Keratinocyte (primary cell): ENCODE measurements around the gene JMJD1C. TPM values are rescaled to one million over a fixed set of nuclear protein-coding genes. Genes with fewer than 3 reads are reported as not detected.

Experiments used
- DNase-seq: peaks from one replicate; pipeline ENCODE4 v3.0.0-alpha.2; 2011; ENCODE audit warnings: low read depth, missing footprints, low spot score
- FAIRE-seq: peaks from 2 replicates; lab custom pipeline; 2011; peaks lifted over from hg19 to GRCh38; lab: Jason Lieb, UNC
- H2AFZ ChIP-seq: 2 replicates; pipeline ENCODE4 v1.6.0; 2012; ENCODE audit warnings: low read length, control low read depth, inconsistent platforms; ENCODE audit not compliant: control insufficient read depth
- H3K27ac ChIP-seq: 2 replicates; pipeline ENCODE4 v1.5.1; 2011; ENCODE audit warnings: low read length; ENCODE audit not compliant: control insufficient read depth, insufficient read depth
- H3K27me3 ChIP-seq: 3 replicates; pipeline ENCODE4 v1.6.0; 2011; ENCODE audit warnings: low read length; ENCODE audit not compliant: control insufficient read depth, insufficient read depth; ENCODE audit errors: extremely low read depth
- H3K36me3 ChIP-seq, 2 experiments: 2 replicates in 1 of 2; 3 replicates in 1 of 2; pipeline ENCODE4 v1.5.1; 2011; ENCODE audit warnings: low read length in 2 of 2, mild to moderate bottlenecking in 1 of 2; ENCODE audit not compliant: control insufficient read depth in 2 of 2, insufficient read depth in 2 of 2; ENCODE audit errors: extremely low read depth in 1 of 2
- H3K4me1 ChIP-seq: 3 replicates; pipeline ENCODE4 v1.5.1; 2011; ENCODE audit warnings: low read length; ENCODE audit not compliant: control insufficient read depth, insufficient read depth; ENCODE audit errors: extremely low read depth
- H3K4me2 ChIP-seq: 3 replicates; pipeline ENCODE4 v1.6.0; 2011; ENCODE audit warnings: low read depth, low read length; ENCODE audit not compliant: control insufficient read depth, insufficient read depth; ENCODE audit errors: extremely low read depth
- H3K4me3 ChIP-seq, 3 experiments: fragments of 200-600 bp in 1 of 3; sonication (generic) in 1 of 3; 2 replicates in 2 of 3; 3 replicates in 1 of 3; pipeline ENCODE4 v1.5.1; 2011 to 2016; ENCODE audit warnings: low read length in 3 of 3, mild to moderate bottlenecking in 3 of 3, control low read depth in 2 of 3, inconsistent platforms in 1 of 3, low read depth in 1 of 3, mixed read lengths in 1 of 3, mixed run types in 1 of 3, moderate library complexity in 1 of 3; ENCODE audit not compliant: control insufficient read depth in 2 of 3, insufficient read depth in 2 of 3; ENCODE audit errors: extremely low read depth in 1 of 3
- H3K79me2 ChIP-seq: 2 replicates; pipeline ENCODE4 v1.6.0; 2012; ENCODE audit warnings: low read length; ENCODE audit not compliant: control insufficient read depth, insufficient read depth
- H3K9ac ChIP-seq: 3 replicates; pipeline ENCODE4 v1.6.0; 2011; ENCODE audit warnings: low read length; ENCODE audit not compliant: control insufficient read depth, insufficient read depth; ENCODE audit errors: extremely low read depth
- H3K9me1 ChIP-seq: 3 replicates; pipeline ENCODE4 v1.6.0; 2011; ENCODE audit warnings: low read length; ENCODE audit not compliant: control insufficient read depth, insufficient read depth; ENCODE audit errors: extremely low read depth
- H3K9me3 ChIP-seq: 2 replicates; pipeline ENCODE4 v1.5.1; 2012; ENCODE audit warnings: low read depth, low read length; ENCODE audit not compliant: control insufficient read depth
- H4K20me1 ChIP-seq: 3 replicates; pipeline ENCODE4 v1.6.0; 2011; ENCODE audit warnings: low read length; ENCODE audit not compliant: control insufficient read depth, insufficient read depth; ENCODE audit errors: extremely low read depth
- EZH2 ChIP-seq: IDR thresholded peaks from one replicate; pipeline ENCODE4 v1.6.1; 2012; ENCODE audit warnings: inconsistent platforms, mild to moderate bottlenecking, low read length, moderate library complexity
- dilution Hi-C: fragments of 300-500 bp; cut with MboI; formaldehyde crosslinking; loops from one replicate; pipeline ENCODE4 v1.7.0; 2020; ENCODE audit warnings: low sequenced_read_pairs; ENCODE audit not compliant: extremely low pct_ligation_motif_present
- polyA plus RNA-seq, 5 experiments: library from polyadenylated mRNA; depleted of rRNA in 3 of 5; stranded (reverse) in 3 of 5; stranded (forward) in 1 of 5; unstranded in 1 of 5; fragments of >200 nt; gene quantifications; 1 replicate in 1 of 5; 2 replicates in 3 of 5; 3 replicates in 1 of 5; pipeline versions ENCODE4 v1.2.1 to v1.2.3, GENCODE V29; 2011 to 2012; ENCODE audit warnings: missing spikeins in 2 of 5, low read depth in 1 of 5, low replicate concordance in 1 of 5
- TF ChIP-seq, protein P1 (sequence below), 3 experiments: IDR thresholded peaks in 1 of 3; conservative IDR thresholded peaks in 1 of 3; optimal IDR thresholded peaks in 1 of 3; 2 replicates in 2 of 3; 3 replicates in 1 of 3; pipeline versions ENCODE3 to v1.5.1; 2011; ENCODE audit warnings: low read length in 3 of 3, mild to moderate bottlenecking in 3 of 3, moderate library complexity in 2 of 3, control low read depth in 1 of 3, inconsistent platforms in 1 of 3; ENCODE audit not compliant: insufficient read depth in 2 of 3; ENCODE audit errors: extremely low read depth in 1 of 3

Gene JMJD1C
- polyA plus RNA-seq, 1 donor (not counting 4 experiments of a cell fraction or from before 2014, with no cell fraction given), result 38.2 TPM

DNA sequence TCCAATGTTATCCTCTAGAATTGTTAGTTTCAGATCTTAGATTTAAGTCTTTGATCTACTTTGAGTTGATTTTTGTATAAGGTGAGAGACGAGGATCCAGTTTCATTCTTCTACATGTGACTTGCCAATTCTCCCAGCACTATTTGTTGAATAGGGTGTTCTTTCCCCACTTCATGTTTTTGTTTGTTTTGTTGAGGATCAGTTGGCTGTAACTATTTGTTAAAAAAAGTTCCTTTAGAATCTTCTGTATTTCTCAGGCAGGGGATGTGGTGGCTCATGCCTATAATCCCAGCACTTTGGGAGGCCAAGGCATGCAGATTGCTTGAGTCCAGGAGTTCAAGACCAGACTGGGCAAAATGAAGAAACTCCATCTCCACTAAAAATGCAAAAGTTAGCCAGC is 151.8 kb downstream of the JMJD1C start:
- Histone ChIP-seq H3K4me2 (no peak overlapping the region), H3K9ac (no peak overlapping the region), H3K27me3 (no peaks in the 10 kb centered on the region), H2AFZ (no peak overlapping the region), H3K79me2 (peaks cover 8% of the 10 kb centered on the region), H3K27ac (no peak overlapping the region), H3K4me1 (no peaks in the 10 kb centered on the region), H3K9me1 (no peaks in the 10 kb centered on the region), H3K9me3 (no peaks in the 10 kb centered on the region), H3K36me3 (no peaks in the 10 kb centered on the region), H4K20me1 (no peaks in the 10 kb centered on the region), H3K4me3 (no peak overlapping the region)
- DNase-seq (no peak), FAIRE-seq (no peak)
- dilution Hi-C loops, result no loop called here
- no peak for TF ChIP-seq EZH2
- TF ChIP-seq, protein P1, sequence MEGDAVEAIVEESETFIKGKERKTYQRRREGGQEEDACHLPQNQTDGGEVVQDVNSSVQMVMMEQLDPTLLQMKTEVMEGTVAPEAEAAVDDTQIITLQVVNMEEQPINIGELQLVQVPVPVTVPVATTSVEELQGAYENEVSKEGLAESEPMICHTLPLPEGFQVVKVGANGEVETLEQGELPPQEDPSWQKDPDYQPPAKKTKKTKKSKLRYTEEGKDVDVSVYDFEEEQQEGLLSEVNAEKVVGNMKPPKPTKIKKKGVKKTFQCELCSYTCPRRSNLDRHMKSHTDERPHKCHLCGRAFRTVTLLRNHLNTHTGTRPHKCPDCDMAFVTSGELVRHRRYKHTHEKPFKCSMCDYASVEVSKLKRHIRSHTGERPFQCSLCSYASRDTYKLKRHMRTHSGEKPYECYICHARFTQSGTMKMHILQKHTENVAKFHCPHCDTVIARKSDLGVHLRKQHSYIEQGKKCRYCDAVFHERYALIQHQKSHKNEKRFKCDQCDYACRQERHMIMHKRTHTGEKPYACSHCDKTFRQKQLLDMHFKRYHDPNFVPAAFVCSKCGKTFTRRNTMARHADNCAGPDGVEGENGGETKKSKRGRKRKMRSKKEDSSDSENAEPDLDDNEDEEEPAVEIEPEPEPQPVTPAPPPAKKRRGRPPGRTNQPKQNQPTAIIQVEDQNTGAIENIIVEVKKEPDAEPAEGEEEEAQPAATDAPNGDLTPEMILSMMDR (optimal IDR thresholded peaks at IDR 0.05 in 1 of 3, IDR thresholded peaks at IDR 0.05 in 1 of 3, conservative IDR thresholded peaks at IDR 0.05 in 1 of 3; ENCODE audit: extremely low read depth in 1 of 3, insufficient read depth in 2 of 3, low read length in 3 of 3), result no peak

- TF ChIP-seq, protein P1 (optimal IDR thresholded peaks at IDR 0.05 in 1 of 3, IDR thresholded peaks at IDR 0.05 in 1 of 3, conservative IDR thresholded peaks at IDR 0.05 in 1 of 3; ENCODE audit: extremely low read depth in 1 of 3, insufficient read depth in 2 of 3, low read length in 3 of 3), result no peak
- no peak for TF ChIP-seq EZH2
- H3K79me2 ChIP-seq, result peaks cover 12% of the 10 kb centered on the region
Measured at GRCh38 chr10:63313066-63313717, 152.6 kb downstream of the JMJD1C start.

More at GRCh38 chr10:63313066-63313717, 152.6 kb downstream of the JMJD1C start:
- no peaks in the 10 kb centered on the region for H3K9me1 ChIP-seq
- no peaks in the 10 kb centered on the region for H3K9me3 ChIP-seq
- no peak overlapping the region for H3K27ac ChIP-seq
- no peaks in the 10 kb centered on the region for H3K4me1 ChIP-seq
- H4K20me1 ChIP-seq, result no peaks in the 10 kb centered on the region
- DNase-seq (no peak), FAIRE-seq (no peak)
- no peaks in the 10 kb centered on the region for H3K27me3 ChIP-seq
- no peaks in the 10 kb centered on the region for H3K36me3 ChIP-seq
- H3K9ac ChIP-seq, result no peak overlapping the region
- no peak overlapping the region for H2AFZ ChIP-seq
- no peak overlapping the region for H3K4me2 ChIP-seq
- dilution Hi-C loops, result no loop called here
- H3K4me3 ChIP-seq, result no peak overlapping the region
